ENCODE results near the gene SLC9A7. TPM values are rescaled to one million over a fixed set of nuclear protein-coding genes. Genes with fewer than 3 reads are reported as not detected.

The SLC9A7 gene
- total RNA-seq, 1 donor: 63.2 TPM

DNA sequence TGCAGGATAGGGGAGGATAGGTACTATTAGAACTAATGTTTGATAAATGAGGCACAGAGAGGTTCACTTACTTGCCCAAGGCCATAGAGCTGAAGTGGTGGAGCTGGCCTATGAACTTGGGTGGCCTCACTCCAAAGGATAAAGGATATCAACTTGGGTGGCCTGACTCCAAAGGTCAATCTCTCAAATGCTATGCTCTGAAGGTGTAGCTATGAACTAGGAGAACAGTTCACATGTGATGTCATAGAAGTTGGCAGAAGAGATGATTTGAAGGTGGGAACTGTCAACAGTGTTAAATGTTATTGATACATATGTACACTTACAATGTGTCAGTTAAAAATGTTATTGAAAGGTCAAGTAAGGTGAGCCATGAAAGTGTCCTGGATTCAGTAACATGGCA is 191.5 kb downstream of the SLC9A7 start:
- TF ChIP-seq, protein P1, sequence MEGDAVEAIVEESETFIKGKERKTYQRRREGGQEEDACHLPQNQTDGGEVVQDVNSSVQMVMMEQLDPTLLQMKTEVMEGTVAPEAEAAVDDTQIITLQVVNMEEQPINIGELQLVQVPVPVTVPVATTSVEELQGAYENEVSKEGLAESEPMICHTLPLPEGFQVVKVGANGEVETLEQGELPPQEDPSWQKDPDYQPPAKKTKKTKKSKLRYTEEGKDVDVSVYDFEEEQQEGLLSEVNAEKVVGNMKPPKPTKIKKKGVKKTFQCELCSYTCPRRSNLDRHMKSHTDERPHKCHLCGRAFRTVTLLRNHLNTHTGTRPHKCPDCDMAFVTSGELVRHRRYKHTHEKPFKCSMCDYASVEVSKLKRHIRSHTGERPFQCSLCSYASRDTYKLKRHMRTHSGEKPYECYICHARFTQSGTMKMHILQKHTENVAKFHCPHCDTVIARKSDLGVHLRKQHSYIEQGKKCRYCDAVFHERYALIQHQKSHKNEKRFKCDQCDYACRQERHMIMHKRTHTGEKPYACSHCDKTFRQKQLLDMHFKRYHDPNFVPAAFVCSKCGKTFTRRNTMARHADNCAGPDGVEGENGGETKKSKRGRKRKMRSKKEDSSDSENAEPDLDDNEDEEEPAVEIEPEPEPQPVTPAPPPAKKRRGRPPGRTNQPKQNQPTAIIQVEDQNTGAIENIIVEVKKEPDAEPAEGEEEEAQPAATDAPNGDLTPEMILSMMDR (IDR thresholded peaks at IDR 0.05; ENCODE audit: insufficient read depth, low read length): no peak
- DNase-seq (ENCODE audit: low read depth): no peak
- no peak overlapping the region for H3K4me3 ChIP-seq (ENCODE audit: low read depth, low read length)

DNA sequence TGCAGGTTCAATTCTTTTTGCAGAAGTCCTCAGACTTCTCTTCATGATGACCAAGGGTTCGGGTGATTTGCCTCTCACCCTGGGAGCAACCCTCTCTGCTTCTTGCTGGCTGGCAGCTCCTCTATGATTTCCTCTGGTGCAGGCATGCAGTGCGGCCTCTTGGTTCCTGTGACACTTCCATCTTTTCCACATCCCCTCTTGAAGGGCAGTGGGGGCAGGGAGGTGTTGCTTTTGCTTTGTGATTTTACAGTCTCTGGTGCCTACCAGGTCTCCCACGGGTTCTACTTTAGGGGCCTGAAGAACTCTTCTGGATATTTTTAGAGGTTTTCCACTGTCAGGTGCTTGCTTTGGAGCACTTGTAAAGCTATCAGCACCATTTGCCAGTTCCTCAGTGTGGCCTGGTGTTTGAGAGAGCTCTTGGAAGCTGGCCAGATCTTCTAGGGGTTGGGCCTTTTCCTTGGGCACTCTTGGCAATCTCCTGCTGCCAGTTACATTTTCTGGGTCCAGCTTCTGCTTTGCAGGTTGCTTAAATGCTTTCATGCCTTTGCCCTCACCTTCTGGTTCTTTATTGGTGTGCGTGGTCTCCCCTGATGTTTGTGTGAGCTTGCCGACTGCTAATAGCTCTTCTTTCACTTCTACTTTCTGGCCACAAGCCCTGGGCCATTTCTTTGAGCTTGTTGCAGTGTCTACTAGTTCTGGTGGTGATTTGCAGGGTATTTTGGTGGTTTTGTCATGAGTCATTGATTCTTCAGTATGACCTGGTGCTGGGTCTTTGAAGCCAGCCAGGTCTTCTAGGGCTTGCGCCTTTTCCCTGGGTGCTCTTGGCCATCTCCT is 196.9 kb downstream of the SLC9A7 start:
- TF ChIP-seq, protein P1 (IDR thresholded peaks at IDR 0.05; ENCODE audit: insufficient read depth, low read length): no peak
- no peak overlapping the region for H3K4me3 ChIP-seq (ENCODE audit: low read depth, low read length)
- DNase-seq (ENCODE audit: low read depth): no peak

DNA sequence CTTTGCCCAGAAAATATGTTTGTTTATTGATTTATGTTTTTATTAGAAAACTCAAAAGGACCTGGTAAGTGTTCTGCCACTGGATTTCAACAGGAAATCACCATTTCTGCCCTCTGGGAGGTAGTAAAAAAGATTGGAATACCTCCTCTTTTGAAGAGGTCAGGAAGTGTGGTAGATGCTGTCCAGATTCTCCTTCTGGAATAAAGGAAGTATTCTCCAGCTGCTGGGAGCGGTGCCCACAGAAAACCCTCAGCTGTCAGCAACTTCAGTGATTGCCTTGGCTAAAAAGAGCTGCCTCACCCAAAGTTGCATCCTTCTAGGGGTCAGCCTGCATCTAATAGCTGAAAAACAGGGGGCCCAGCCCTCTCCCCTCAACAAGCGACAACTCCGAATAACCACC is 199.9 kb downstream of the SLC9A7 start:
- TF ChIP-seq, protein P1 (IDR thresholded peaks at IDR 0.05; ENCODE audit: insufficient read depth, low read length): no peak
- H3K4me3 ChIP-seq (ENCODE audit: low read depth, low read length): no peak overlapping the region
- peak; percentile 51 for DNase-seq (ENCODE audit: low read depth)

DNA sequence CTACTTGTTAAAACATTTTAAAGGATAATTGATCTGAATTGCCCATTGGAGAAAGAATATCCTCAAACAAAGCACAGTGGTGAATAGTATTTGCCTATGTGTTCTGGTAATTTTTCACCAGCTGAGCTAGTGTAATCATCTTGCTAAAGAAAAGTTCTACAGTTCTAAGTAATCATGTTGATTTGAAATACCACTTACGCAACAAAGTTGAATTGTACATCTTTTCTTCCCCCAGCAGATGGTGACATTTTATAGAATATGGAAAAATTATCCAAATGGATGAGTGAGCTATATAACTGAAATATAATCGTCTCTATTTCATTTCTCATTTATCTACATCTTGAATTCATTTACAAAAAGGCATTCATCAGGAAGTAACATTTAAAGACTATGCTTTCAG is 204.0 kb downstream of the SLC9A7 start:
- no peak overlapping the region for H3K4me3 ChIP-seq (ENCODE audit: low read depth, low read length)
- TF ChIP-seq, protein P1 (IDR thresholded peaks at IDR 0.05; ENCODE audit: insufficient read depth, low read length): peak; percentile 33
- DNase-seq (ENCODE audit: low read depth): peak; percentile 72

DNA sequence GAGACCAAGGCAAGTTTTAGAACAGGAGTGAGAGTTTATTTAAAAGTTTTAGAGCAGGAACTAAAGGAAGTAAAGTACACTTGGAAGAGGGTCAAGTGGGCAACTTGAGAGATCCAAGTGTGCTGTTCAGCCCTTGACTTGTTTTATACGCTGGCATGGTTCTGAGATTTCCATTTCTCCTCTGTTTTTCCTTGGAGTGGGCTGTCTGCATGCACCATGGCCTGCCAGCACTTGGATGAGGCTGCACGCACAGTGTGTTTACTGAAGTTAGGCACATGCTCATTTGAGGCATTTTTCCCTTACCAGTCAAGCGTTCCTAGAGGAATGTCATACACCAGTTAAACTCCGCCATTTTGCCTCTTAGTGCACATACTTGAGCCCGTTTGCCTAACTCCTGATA is 205.0 kb downstream of the SLC9A7 start:
- TF ChIP-seq, protein P1 (IDR thresholded peaks at IDR 0.05; ENCODE audit: insufficient read depth, low read length): no peak
- no peak for DNase-seq (ENCODE audit: low read depth)
- no peak overlapping the region for H3K4me3 ChIP-seq (ENCODE audit: low read depth, low read length)

DNA sequence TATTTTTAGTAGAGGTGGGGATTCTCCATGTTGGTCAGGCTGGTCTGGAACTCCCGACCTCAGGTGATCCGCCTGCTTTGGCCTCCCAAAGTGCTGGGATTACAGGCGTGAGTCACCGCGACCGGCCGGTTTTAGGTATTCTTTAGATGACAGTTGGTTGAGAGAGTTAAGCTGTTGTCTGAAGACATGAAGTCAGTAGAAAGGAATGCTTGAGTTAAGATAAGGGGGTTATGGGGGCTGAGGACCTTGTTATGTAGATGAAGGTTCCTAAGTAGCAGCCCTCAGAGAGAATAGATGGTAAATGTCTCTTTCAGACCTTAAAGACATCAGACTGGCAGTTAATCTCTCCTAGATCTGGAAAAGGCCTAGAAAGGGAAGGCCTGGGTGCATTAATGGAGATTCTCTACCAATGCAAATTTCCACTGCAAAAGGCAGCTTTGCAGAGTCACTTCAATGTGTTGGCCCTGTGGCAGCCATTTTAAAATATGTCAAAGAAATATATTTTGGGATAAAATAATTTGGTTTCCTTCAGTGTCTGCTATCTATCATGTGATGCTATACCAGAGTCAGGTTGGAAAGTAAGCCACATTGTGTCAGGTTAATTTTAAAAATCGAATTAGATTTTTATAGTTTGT is 207.3 kb downstream of the SLC9A7 start:
- H3K4me3 ChIP-seq (ENCODE audit: low read depth, low read length): no peak overlapping the region
- peak; percentile 74 for DNase-seq (ENCODE audit: low read depth)
- TF ChIP-seq, protein P1 (IDR thresholded peaks at IDR 0.05; ENCODE audit: insufficient read depth, low read length): no peak
